ENCODE measurements around the gene TMPRSS6. TPM values are rescaled to one million over a fixed set of nuclear protein-coding genes. Genes with fewer than 3 reads are reported as not detected.

The TMPRSS6 gene
- total and polyA plus RNA-seq, 9 donors = 0.04 to 2.4 (median 0.33) TPM; not detected in 6

GRCh38 chr22:37137903-37138665 lies 28.6 kb upstream of the TMPRSS6 start:
- TF ChIP-seq POLR2A (IDR thresholded peaks at IDR 0.05) (no peak), EP300 (IDR thresholded peaks at IDR 0.05) (no peak)
- TF ChIP-seq, protein P1, sequence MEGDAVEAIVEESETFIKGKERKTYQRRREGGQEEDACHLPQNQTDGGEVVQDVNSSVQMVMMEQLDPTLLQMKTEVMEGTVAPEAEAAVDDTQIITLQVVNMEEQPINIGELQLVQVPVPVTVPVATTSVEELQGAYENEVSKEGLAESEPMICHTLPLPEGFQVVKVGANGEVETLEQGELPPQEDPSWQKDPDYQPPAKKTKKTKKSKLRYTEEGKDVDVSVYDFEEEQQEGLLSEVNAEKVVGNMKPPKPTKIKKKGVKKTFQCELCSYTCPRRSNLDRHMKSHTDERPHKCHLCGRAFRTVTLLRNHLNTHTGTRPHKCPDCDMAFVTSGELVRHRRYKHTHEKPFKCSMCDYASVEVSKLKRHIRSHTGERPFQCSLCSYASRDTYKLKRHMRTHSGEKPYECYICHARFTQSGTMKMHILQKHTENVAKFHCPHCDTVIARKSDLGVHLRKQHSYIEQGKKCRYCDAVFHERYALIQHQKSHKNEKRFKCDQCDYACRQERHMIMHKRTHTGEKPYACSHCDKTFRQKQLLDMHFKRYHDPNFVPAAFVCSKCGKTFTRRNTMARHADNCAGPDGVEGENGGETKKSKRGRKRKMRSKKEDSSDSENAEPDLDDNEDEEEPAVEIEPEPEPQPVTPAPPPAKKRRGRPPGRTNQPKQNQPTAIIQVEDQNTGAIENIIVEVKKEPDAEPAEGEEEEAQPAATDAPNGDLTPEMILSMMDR (IDR thresholded peaks at IDR 0.05) = no peak
- H3K4me3 ChIP-seq = no peak overlapping the region
- H3K27me3 ChIP-seq = no peaks in the 10 kb centered on the region
- no peaks in the 10 kb centered on the region for H3K36me3 ChIP-seq
- 68 to 88% (median 82%) methylated on average over 6 of the region's 6 CpGs for WGBS, 3 donors
- intact Hi-C loops (cut with DNase I) = no loop called here
- H3K9me3 ChIP-seq = no peaks in the 10 kb centered on the region
- H3K4me1 ChIP-seq (ENCODE audit: insufficient read depth) = no peaks in the 10 kb centered on the region
- H3K27ac ChIP-seq = no peak overlapping the region
- DNase-seq = no peak

GRCh38 chr22:37137131-37137530 lies 27.6 kb upstream of the TMPRSS6 start:
- Histone ChIP-seq H3K27me3 (no peaks in the 10 kb centered on the region), H3K27ac (no peak overlapping the region), H3K4me3 (no peak overlapping the region), H3K36me3 (no peaks in the 10 kb centered on the region), H3K4me1 (ENCODE audit: insufficient read depth) (no peaks in the 10 kb centered on the region), H3K9me3 (no peaks in the 10 kb centered on the region)
- intact Hi-C loops (cut with DNase I) = no loop called here
- TF ChIP-seq EP300 (IDR thresholded peaks at IDR 0.05) = no peak
- TF ChIP-seq, protein P1 (IDR thresholded peaks at IDR 0.05) = no peak
- no peak for TF ChIP-seq POLR2A (IDR thresholded peaks at IDR 0.05)
- no peak for DNase-seq
- WGBS, 3 donors = 60 to 74% (median 68%) methylated on average over 8 of the region's 8 CpGs

DNA sequence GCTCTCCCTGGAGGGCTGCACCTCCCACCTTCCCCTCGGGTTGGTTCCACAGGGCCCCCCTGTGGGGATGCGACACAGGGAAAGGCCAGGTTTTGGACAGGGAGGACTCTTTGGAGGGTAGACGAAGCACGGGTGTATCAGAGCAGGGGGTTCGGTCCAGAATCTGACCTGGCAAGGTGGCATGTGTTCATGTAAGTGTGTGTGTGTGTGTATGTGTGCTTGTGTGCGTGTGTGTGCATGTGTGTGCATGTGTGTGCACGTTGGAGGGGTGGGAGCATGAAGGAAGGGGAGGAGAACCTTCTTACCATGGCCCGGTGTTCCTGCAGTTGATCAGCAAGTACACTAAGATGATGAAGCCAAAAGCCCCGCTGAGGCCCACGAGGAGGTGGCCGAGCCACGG lies 25.5 kb upstream of the TMPRSS6 start:
- no peaks in the 10 kb centered on the region for H3K36me3 ChIP-seq
- no peak for DNase-seq
- no peaks in the 10 kb centered on the region for H3K4me1 ChIP-seq (ENCODE audit: insufficient read depth)
- no peaks in the 10 kb centered on the region for H3K9me3 ChIP-seq
- intact Hi-C loops (cut with DNase I) = no loop called here
- no peaks in the 10 kb centered on the region for H3K27me3 ChIP-seq
- 81 to 82% (median 82%) methylated on average over 12 of the region's 12 CpGs for WGBS, 3 donors
- no peak overlapping the region for H3K4me3 ChIP-seq
- H3K27ac ChIP-seq = no peak overlapping the region
- TF ChIP-seq EP300 (IDR thresholded peaks at IDR 0.05) (no peak), POLR2A (IDR thresholded peaks at IDR 0.05) (no peak)
- TF ChIP-seq, protein P1 (IDR thresholded peaks at IDR 0.05) = no peak

DNA sequence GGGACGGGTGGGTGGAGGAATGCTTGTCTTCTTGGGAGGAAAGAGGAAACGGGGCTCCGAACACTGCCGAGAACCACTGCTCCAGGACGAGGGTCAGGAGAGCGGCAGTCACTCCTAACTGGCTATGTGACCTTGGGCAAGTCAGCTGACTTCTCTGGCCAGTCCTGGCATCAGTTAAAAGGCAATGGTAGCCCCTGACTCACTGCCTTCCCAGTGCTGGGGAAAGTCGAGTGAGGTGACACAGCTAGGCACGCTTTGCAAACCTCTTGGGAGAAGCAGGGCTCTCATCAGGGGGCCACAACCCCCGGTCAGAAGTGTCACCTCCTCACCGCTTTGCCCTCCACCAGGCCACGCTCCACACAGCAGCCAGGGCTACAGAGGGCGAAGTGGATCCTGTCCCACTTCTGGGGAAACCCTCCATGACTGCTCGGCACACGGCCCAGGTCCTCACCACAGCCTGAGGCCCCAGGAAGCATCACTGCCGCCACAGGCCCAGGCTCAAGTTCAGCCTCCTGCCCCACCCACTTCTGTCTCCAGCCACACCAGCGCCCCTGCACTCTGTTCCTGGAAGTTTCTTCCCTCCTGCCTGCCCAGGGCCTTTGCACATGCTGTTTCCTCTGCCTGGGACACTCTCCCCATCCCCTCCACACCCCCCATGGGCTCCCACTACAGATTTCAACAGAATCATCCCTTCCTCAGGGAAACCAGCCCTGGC lies 23.9 kb upstream of the TMPRSS6 start:
- H3K27me3 ChIP-seq = no peaks in the 10 kb centered on the region
- intact Hi-C loops (cut with DNase I) = no loop called here
- H3K4me1 ChIP-seq (ENCODE audit: insufficient read depth) = no peaks in the 10 kb centered on the region
- no peaks in the 10 kb centered on the region for H3K36me3 ChIP-seq
- no peaks in the 10 kb centered on the region for H3K9me3 ChIP-seq
- no peak for DNase-seq
- 55 to 75% (median 65%) methylated on average over 16 of the region's 16 CpGs for WGBS, 3 donors
- no peak for TF ChIP-seq POLR2A (IDR thresholded peaks at IDR 0.05)
- TF ChIP-seq, protein P1 (IDR thresholded peaks at IDR 0.05) = no peak
- TF ChIP-seq EP300 (IDR thresholded peaks at IDR 0.05) = no peak
- no peak overlapping the region for H3K27ac ChIP-seq
- no peak overlapping the region for H3K4me3 ChIP-seq
